CD1c-positive myeloid dendritic cell (primary cell): ENCODE results near the gene CES2.

ENCODE experiments used
- DNase-seq: peaks from one replicate; pipeline ENCODE4 v3.0.0-alpha.2; 2016; ENCODE audit errors: extremely low spot score

The CES2 gene

GRCh38 chr16:66902648-66903543 lies 32.4 kb upstream of the CES2 start:
- DNase-seq: no peak

GRCh38 chr16:66903544-66904427 lies 31.5 kb upstream of the CES2 start:
- no peak for DNase-seq

- no peak for DNase-seq
These were observed 30.9 kb upstream of the CES2 start for GRCh38 chr16:66904428-66904845.

- DNase-seq: no peak
These were observed 30.3 kb upstream of the CES2 start for GRCh38 chr16:66904846-66905632.

- no peak for DNase-seq
These were observed 29.4 kb upstream of the CES2 start for GRCh38 chr16:66905633-66906539.

- no peak for DNase-seq
These were observed 28.1 kb upstream of the CES2 start for GRCh38 chr16:66906916-66907836.

GRCh38 chr16:66908116-66908515 lies 27.2 kb upstream of the CES2 start:
- DNase-seq: no peak

- DNase-seq: no peak
These were observed 26.4 kb upstream of the CES2 start for GRCh38 chr16:66908762-66909559.

- DNase-seq: no peak
These were observed 25.0 kb upstream of the CES2 start for GRCh38 chr16:66910175-66910940.

GRCh38 chr16:66911112-66911511 lies 24.2 kb upstream of the CES2 start:
- no peak for DNase-seq

GRCh38 chr16:66911801-66912200 lies 23.5 kb upstream of the CES2 start:
- DNase-seq: no peak

- no peak for DNase-seq
These were observed 22.2 kb upstream of the CES2 start for GRCh38 chr16:66913081-66913480.

- DNase-seq: no peak
These were observed 21.6 kb upstream of the CES2 start for GRCh38 chr16:66913711-66914110.

- no peak for DNase-seq
These were observed 20.8 kb upstream of the CES2 start for GRCh38 chr16:66914541-66914940.

- no peak for DNase-seq
These were observed 20.3 kb upstream of the CES2 start for GRCh38 chr16:66915041-66915440.

GRCh38 chr16:66916518-66916917 lies 18.8 kb upstream of the CES2 start:
- no peak for DNase-seq

- DNase-seq: no peak
These were observed 17.6 kb upstream of the CES2 start for GRCh38 chr16:66917741-66918140.

GRCh38 chr16:66918355-66918754 lies 17.0 kb upstream of the CES2 start:
- no peak for DNase-seq
